ENCODE measurements around the gene SLCO1C1.
"Not testable (repeated sequence)": the region's sequence is repeated elsewhere in the genome, so short reads cannot be mapped to it uniquely, and the experiment has no call there.

The SLCO1C1 gene

GRCh38 chr12:20695232-20695631, at the start of gene SLCO1C1:
Gene SLCO1C1, plus strand, starts transcription at chr12:20695332. Its CDS starts 4,245 bp downstream, at chr12:20699577.
- no peak for DNase-seq (ENCODE audit: low read depth)

- peak; percentile 57 for DNase-seq (ENCODE audit: low read depth)
Observed at GRCh38 chr12:20646239-20646827, 48.8 kb upstream of the SLCO1C1 start.

- DNase-seq (ENCODE audit: low read depth) = peak; percentile 9
Observed at GRCh38 chr12:20653871-20654270, 41.3 kb upstream of the SLCO1C1 start.

GRCh38 chr12:20656600-20656999, 38.5 kb upstream of the SLCO1C1 start:
- DNase-seq (ENCODE audit: low read depth) = no peak

- no peak for DNase-seq (ENCODE audit: low read depth)
Observed at GRCh38 chr12:20657496-20657895, 37.6 kb upstream of the SLCO1C1 start.

- DNase-seq (ENCODE audit: low read depth) = no peak
Observed at GRCh38 chr12:20681334-20681733, 13.8 kb upstream of the SLCO1C1 start.

- DNase-seq (ENCODE audit: low read depth) = peak; percentile 3
Observed at GRCh38 chr12:20696181-20696905, 1.2 kb downstream of the SLCO1C1 start.

- no peak for DNase-seq (ENCODE audit: low read depth)
Observed at GRCh38 chr12:20701106-20701505, 6.0 kb downstream of the SLCO1C1 start.

GRCh38 chr12:20704860-20705259, 9.7 kb downstream of the SLCO1C1 start:
- no peak for DNase-seq (ENCODE audit: low read depth)

- no peak for DNase-seq (ENCODE audit: low read depth)
Observed at GRCh38 chr12:20711846-20712245, 16.7 kb downstream of the SLCO1C1 start.

GRCh38 chr12:20716037-20716436, 20.9 kb downstream of the SLCO1C1 start:
- no peak for DNase-seq (ENCODE audit: low read depth)

- no peak for DNase-seq (ENCODE audit: low read depth)
Observed at GRCh38 chr12:20716985-20717384, 21.9 kb downstream of the SLCO1C1 start.

- DNase-seq (ENCODE audit: low read depth) = no peak
Observed at GRCh38 chr12:20718294-20718693, 23.2 kb downstream of the SLCO1C1 start.

GRCh38 chr12:20722142-20722541, 27.0 kb downstream of the SLCO1C1 start:
- DNase-seq (ENCODE audit: low read depth) = no peak

- DNase-seq (ENCODE audit: low read depth) = no peak
Observed at GRCh38 chr12:20731274-20731673, 36.1 kb downstream of the SLCO1C1 start.

GRCh38 chr12:20740972-20741371, 45.8 kb downstream of the SLCO1C1 start:
- DNase-seq (ENCODE audit: low read depth) = no peak

GRCh38 chr12:20748198-20748597, 53.1 kb downstream of the SLCO1C1 start:
- DNase-seq (ENCODE audit: low read depth) = no peak

GRCh38 chr12:20751046-20751445, 55.9 kb downstream of the SLCO1C1 start:
- DNase-seq (ENCODE audit: low read depth) = no peak

GRCh38 chr12:20777420-20777819, 82.3 kb downstream of the SLCO1C1 start:
- no peak for DNase-seq (ENCODE audit: low read depth)

GRCh38 chr12:20778969-20779368, 83.8 kb downstream of the SLCO1C1 start:
- no peak for DNase-seq (ENCODE audit: low read depth)

GRCh38 chr12:20779971-20780370, 84.8 kb downstream of the SLCO1C1 start:
- not testable (repeated sequence) for DNase-seq (ENCODE audit: low read depth)

GRCh38 chr12:20783796-20784357, 88.7 kb downstream of the SLCO1C1 start:
- DNase-seq (ENCODE audit: low read depth) = not testable (repeated sequence)

GRCh38 chr12:20792971-20793370, 97.8 kb downstream of the SLCO1C1 start:
- no peak for DNase-seq (ENCODE audit: low read depth)
